ENCODE results near the gene RASSF7. TPM values are rescaled to one million over a fixed set of nuclear protein-coding genes. Genes with fewer than 3 reads are reported as not detected.

Gene RASSF7, protein sequence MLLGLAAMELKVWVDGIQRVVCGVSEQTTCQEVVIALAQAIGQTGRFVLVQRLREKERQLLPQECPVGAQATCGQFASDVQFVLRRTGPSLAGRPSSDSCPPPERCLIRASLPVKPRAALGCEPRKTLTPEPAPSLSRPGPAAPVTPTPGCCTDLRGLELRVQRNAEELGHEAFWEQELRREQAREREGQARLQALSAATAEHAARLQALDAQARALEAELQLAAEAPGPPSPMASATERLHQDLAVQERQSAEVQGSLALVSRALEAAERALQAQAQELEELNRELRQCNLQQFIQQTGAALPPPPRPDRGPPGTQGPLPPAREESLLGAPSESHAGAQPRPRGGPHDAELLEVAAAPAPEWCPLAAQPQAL
- total RNA-seq, result 1.2 and 1.7 TPM in 2 replicates

GRCh38 chr11:560305-561147 lies at the start of gene RASSF7, which contains the start of gene LMNTD2:
RASSF7 (plus strand) TSS chr11:560970; CDS start chr11:561769, 799 bp downstream.
LMNTD2 (minus strand) TSS chr11:560738; CDS start chr11:560716, 22 bp downstream.

GRCh38 chr11:535519-536454 lies 25.0 kb upstream of the RASSF7 start, which contains the start of gene HRAS:
HRAS (minus strand) TSS chr11:535576.

GRCh38 chr11:536841-537621 lies 23.7 kb upstream of the RASSF7 start, which contains the start of gene LRRC56:
LRRC56 (plus strand) TSS chr11:537527; CDS start chr11:540685, 3,158 bp downstream.

GRCh38 chr11:575996-576768 lies 15.4 kb downstream of the RASSF7 start, which contains the start of gene PHRF1:
PHRF1 (plus strand) TSS chr11:576470; CDS start chr11:581513, 5,043 bp downstream.

Other genes starting within 250 kb of the RASSF7 start
- gene IFITM1, start 246.9 kb upstream of the RASSF7 start, total RNA-seq, result 32.6 and 61.0 TPM in 2 replicates
- 90.2 and 101 TPM in 2 replicates for gene IFITM3, start 240.1 kb upstream of the RASSF7 start, total RNA-seq
- under 0.01 and 0.06 TPM in 2 replicates for gene B4GALNT4, start 191.5 kb upstream of the RASSF7 start, total RNA-seq
- 0.81 and 1.3 TPM in 2 replicates for gene PKP3, start 166.8 kb upstream of the RASSF7 start, total RNA-seq
- gene SIGIRR, start 146.0 kb upstream of the RASSF7 start, total RNA-seq, result 17.8 and 19.3 TPM in 2 replicates
- gene ANO9, start 119.0 kb upstream of the RASSF7 start, total RNA-seq, result not detected in 2 replicates
- 25.6 and 32.0 TPM in 2 replicates for gene PTDSS2, start 110.7 kb upstream of the RASSF7 start, total RNA-seq
- 420 and 478 TPM in 2 replicates for gene RNH1, start 53.7 kb upstream of the RASSF7 start, total RNA-seq
- gene HRAS, start 25.4 kb upstream of the RASSF7 start, total RNA-seq, result 77.6 and 105 TPM in 2 replicates
- gene LRRC56, start 23.4 kb upstream of the RASSF7 start, total RNA-seq, result 0.25 and 0.53 TPM in 2 replicates
- gene LMNTD2, start 232 bp upstream of the RASSF7 start, total RNA-seq, result 0.13 and 0.19 TPM in 2 replicates
- gene PHRF1, start 15.5 kb downstream of the RASSF7 start, total RNA-seq, result 21.7 and 27.9 TPM in 2 replicates
- gene IRF7, start 55.0 kb downstream of the RASSF7 start, total RNA-seq, result 8.6 and 9.8 TPM in 2 replicates
- gene CDHR5, start 64.0 kb downstream of the RASSF7 start, total RNA-seq, result not detected in 2 replicates
- gene SCT, start 66.2 kb downstream of the RASSF7 start, total RNA-seq, result not detected in 2 replicates
- gene DRD4, start 76.3 kb downstream of the RASSF7 start, total RNA-seq, result 0.06 TPM in 1 of 2 replicates, not detected in the other
- 31.4 and 31.7 TPM in 2 replicates for gene DEAF1, start 134.3 kb downstream of the RASSF7 start, total RNA-seq
- gene TMEM80, start 134.8 kb downstream of the RASSF7 start, total RNA-seq, result 6.8 and 7.9 TPM in 2 replicates
- 29.9 and 31.0 TPM in 2 replicates for gene EPS8L2, start 145.3 kb downstream of the RASSF7 start, total RNA-seq
- 163 and 213 TPM in 2 replicates for gene TALDO1, start 186.5 kb downstream of the RASSF7 start, total RNA-seq
- gene GATD1, start 216.5 kb downstream of the RASSF7 start, total RNA-seq, result 21.5 and 22.3 TPM in 2 replicates
- 0.66 and 0.75 TPM in 2 replicates for gene CEND1, start 229.1 kb downstream of the RASSF7 start, total RNA-seq
- 7.1 and 10.7 TPM in 2 replicates for gene SLC25A22, start 237.3 kb downstream of the RASSF7 start, total RNA-seq
- 3.3 and 4.4 TPM in 2 replicates for gene PIDD1, start 244.3 kb downstream of the RASSF7 start, total RNA-seq
- gene RPLP2, start 249.0 kb downstream of the RASSF7 start, total RNA-seq, result 310 and 345 TPM in 2 replicates

All from aortic smooth muscle cell (primary cell).